WTC11 (cell line): ENCODE data around the gene DAZAP2. TPM values are rescaled to one million over a fixed set of nuclear protein-coding genes. Genes with fewer than 3 reads are reported as not detected.
A peak's percentile ranks its signal among the peaks of the same experiment; 100 is the strongest.

Experiments
- ATAC-seq: fragments of 200-7000 bp; cut with Tn5 transposase; 2 replicates; pipeline ENCODE4 v1.10.0; 2021; ENCODE audit warnings: mild to moderate bottlenecking, moderate library complexity
- CTCF ChIA-PET: fragments of 300-600 bp; sonication (Branson Sonifier 250); formaldehyde crosslinking; loops from one replicate; lab custom pipeline; 2021; ENCODE audit warnings: antibody characterized with exemption; lab: Charles Lee
- POLR2A ChIA-PET: fragments of 350-600 bp; sonication (Branson Sonifier 250); formaldehyde crosslinking; loops from one replicate; lab custom pipeline; 2021; ENCODE audit warnings: antibody characterized with exemption; lab: Charles Lee
- DNase-seq: peaks from one replicate; pipeline ENCODE4 v3.0.0; 2021; ENCODE audit warnings: low spot score
- H3K27ac Mint-ChIP-seq: 2 replicates; pipeline ENCODE4 v1.8.0; 2021; ENCODE audit warnings: mixed read lengths
- H3K27me3 Mint-ChIP-seq: 2 replicates; pipeline ENCODE4 v1.8.0; 2021; ENCODE audit warnings: low read depth, mild to moderate bottlenecking, moderate library complexity, mixed read lengths
- H3K36me3 Mint-ChIP-seq: 2 replicates; pipeline ENCODE4 v1.8.0; 2021; ENCODE audit warnings: mixed read lengths
- H3K4me1 Mint-ChIP-seq: 2 replicates; pipeline ENCODE4 v1.8.0; 2022; ENCODE audit warnings: mixed read lengths
- H3K4me3 Mint-ChIP-seq: 2 replicates; pipeline ENCODE4 v1.8.0; 2021; ENCODE audit warnings: mild to moderate bottlenecking, moderate library complexity, mixed read lengths
- H3K9me3 Mint-ChIP-seq: 2 replicates; pipeline ENCODE4 v1.8.0; 2021; ENCODE audit warnings: mixed read lengths
- ATF1 ChIP-seq: sonication (generic); formaldehyde crosslinking; IDR thresholded peaks from 2 replicates; pipeline ENCODE4 v1.8.1; 2023; ENCODE audit warnings: mild to moderate bottlenecking, moderate library complexity, missing genetic modification reagents
- CBFB ChIP-seq: sonication (generic); formaldehyde crosslinking; IDR thresholded peaks from 2 replicates; pipeline ENCODE4 v1.8.1; 2022; ENCODE audit warnings: mild to moderate bottlenecking, low read depth, missing genetic modification reagents
- CREM ChIP-seq: sonication (generic); formaldehyde crosslinking; IDR thresholded peaks from 2 replicates; pipeline ENCODE4 v1.8.1; 2022; ENCODE audit warnings: mild to moderate bottlenecking, missing genetic modification reagents, moderate library complexity
- FOXK1 ChIP-seq: sonication (generic); formaldehyde crosslinking; IDR thresholded peaks from 2 replicates; pipeline ENCODE4 v1.8.0; 2022; ENCODE audit warnings: mild to moderate bottlenecking, moderate library complexity, missing genetic modification reagents
- FOXP1 ChIP-seq: sonication (generic); formaldehyde crosslinking; IDR thresholded peaks from 2 replicates; pipeline ENCODE4 v1.8.0; 2022; ENCODE audit warnings: missing genetic modification reagents, mild to moderate bottlenecking, moderate library complexity, borderline replicate concordance
- NR1H2 ChIP-seq: sonication (generic); formaldehyde crosslinking; IDR thresholded peaks from 2 replicates; pipeline ENCODE4 v1.9.0; 2021; ENCODE audit warnings: mild to moderate bottlenecking, moderate library complexity, missing genetic modification reagents
- PRRX2 ChIP-seq: fragments of 250-450 bp; sonication (Bioruptor Pico); IDR thresholded peaks from 2 replicates; pipeline ENCODE4 v1.8.0; 2021; ENCODE audit warnings: mild to moderate bottlenecking
- RORB ChIP-seq: fragments of 250-450 bp; sonication (Bioruptor Pico); IDR thresholded peaks from 2 replicates; pipeline ENCODE4 v1.9.0; 2021; ENCODE audit warnings: mild to moderate bottlenecking
- SP1 ChIP-seq: sonication (generic); formaldehyde crosslinking; conservative IDR thresholded peaks from 2 replicates; pipeline ENCODE4 v1.8.1; 2022; ENCODE audit warnings: missing genetic modification reagents
- TEAD1 ChIP-seq: sonication (generic); formaldehyde crosslinking; IDR thresholded peaks from 2 replicates; pipeline ENCODE4 v1.8.0; 2022; ENCODE audit warnings: mild to moderate bottlenecking, missing genetic modification reagents
- ZNF396 ChIP-seq: fragments of 250-450 bp; sonication (Bioruptor Pico); IDR thresholded peaks from 2 replicates; pipeline ENCODE4 v1.8.0; 2021; ENCODE audit warnings: mild to moderate bottlenecking, moderate library complexity, borderline replicate concordance
- total RNA-seq: library from RNA; stranded (reverse); gene quantifications from 3 replicates; pipeline ENCODE4 v1.2.3, GENCODE V29; 2021
- TF ChIP-seq, protein P1 (sequence below): sonication (generic); formaldehyde crosslinking; IDR thresholded peaks from 2 replicates; pipeline ENCODE4 v1.8.0; 2022; ENCODE audit warnings: mild to moderate bottlenecking, missing genetic modification reagents
- TF ChIP-seq, protein P2 (sequence below): sonication (generic); formaldehyde crosslinking; IDR thresholded peaks from 2 replicates; pipeline ENCODE4 v1.8.0; 2022; ENCODE audit warnings: mild to moderate bottlenecking, missing genetic modification reagents
- TF ChIP-seq, protein P3 (sequence below): sonication (generic); formaldehyde crosslinking; IDR thresholded peaks from 2 replicates; pipeline ENCODE4 v1.8.1; 2023; ENCODE audit warnings: mild to moderate bottlenecking, moderate library complexity, missing genetic modification reagents
- TF ChIP-seq, protein P4 (sequence below): sonication (generic); formaldehyde crosslinking; IDR thresholded peaks from 2 replicates; pipeline ENCODE4 v1.8.1; 2022; ENCODE audit warnings: mild to moderate bottlenecking, moderate library complexity, missing genetic modification reagents
- TF ChIP-seq, protein P5 (sequence below): fragments of 250-450 bp; sonication (Bioruptor Pico); IDR thresholded peaks from 2 replicates; pipeline ENCODE4 v1.8.0; 2021; ENCODE audit warnings: mild to moderate bottlenecking
- TF ChIP-seq, protein P6 (sequence below): fragments of 250-450 bp; sonication (Bioruptor Pico); IDR thresholded peaks from 2 replicates; pipeline ENCODE4 v1.9.0; 2021; ENCODE audit warnings: mild to moderate bottlenecking
- TF ChIP-seq, protein P7 (sequence below): fragments of 250-450 bp; sonication (Bioruptor Pico); IDR thresholded peaks from 2 replicates; pipeline ENCODE4 v1.9.0; 2021; ENCODE audit warnings: moderate library complexity, mild to moderate bottlenecking, inconsistent platforms, borderline replicate concordance

The DAZAP2 gene
- total RNA-seq, 1 experiment from 2014 or later = 35.8 TPM

DNA sequence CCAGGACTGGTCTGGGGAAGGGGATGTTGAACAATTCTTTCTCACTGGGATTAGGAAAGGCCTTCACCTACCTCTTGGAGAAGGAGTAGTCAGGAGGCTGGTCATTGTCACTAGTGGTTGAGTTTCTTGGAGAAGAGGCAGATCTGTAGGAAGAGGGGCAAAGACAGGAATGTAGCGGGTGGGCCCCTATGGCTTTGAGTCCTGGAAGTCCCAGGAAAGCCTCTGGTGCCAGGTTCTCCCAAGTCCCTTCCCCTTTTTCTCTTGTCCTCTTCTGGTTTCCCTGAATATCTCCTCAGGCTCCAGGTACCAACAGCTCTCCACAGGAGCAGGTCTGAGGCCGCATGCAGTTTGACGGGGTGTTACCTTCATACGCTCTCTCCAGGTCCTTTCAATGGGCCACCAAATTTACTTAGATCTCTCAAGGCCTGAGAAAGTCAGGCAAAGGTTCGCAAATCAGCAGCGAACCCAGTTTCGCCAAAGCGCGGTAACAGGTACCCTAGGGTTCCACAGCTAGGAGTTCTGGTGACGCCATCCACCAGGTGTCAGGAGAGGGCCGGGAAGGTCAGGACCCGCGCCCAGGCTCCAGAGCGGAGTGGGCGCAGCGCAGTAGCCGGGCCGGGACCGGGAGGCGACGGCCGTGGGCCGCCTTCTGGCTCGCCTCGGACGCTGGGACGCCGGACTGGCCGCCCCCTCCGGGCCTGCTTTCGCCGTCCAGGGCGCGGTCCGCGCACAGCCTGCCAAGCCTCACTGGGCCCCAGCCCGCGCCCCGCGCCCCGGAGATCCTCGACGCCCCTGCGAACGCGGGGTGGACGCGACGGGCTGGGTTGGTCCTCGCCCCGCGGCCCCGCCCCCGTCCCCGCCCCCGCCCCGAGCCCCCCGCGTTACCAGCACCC is 30.8 kb downstream of the DAZAP2 start:
- H3K36me3 Mint-ChIP-seq = no peaks in the 10 kb centered on the region
- H3K27ac Mint-ChIP-seq = peak overlapping the region; percentile 74
- H3K9me3 Mint-ChIP-seq = no peaks in the 10 kb centered on the region
- DNase-seq (peak; percentile 84), ATAC-seq (peak; percentile 91)
- TF ChIP-seq PRRX2 (CRISPR knock-in tag) = 0 out of 2 replicates have a peak, but pooled peaks have one; percentile 27
- TF ChIP-seq TEAD1 (CRISPR knock-in tag) = peak; percentile 54; the same call in 1 of the 2 replicates
- TF ChIP-seq, protein P1, sequence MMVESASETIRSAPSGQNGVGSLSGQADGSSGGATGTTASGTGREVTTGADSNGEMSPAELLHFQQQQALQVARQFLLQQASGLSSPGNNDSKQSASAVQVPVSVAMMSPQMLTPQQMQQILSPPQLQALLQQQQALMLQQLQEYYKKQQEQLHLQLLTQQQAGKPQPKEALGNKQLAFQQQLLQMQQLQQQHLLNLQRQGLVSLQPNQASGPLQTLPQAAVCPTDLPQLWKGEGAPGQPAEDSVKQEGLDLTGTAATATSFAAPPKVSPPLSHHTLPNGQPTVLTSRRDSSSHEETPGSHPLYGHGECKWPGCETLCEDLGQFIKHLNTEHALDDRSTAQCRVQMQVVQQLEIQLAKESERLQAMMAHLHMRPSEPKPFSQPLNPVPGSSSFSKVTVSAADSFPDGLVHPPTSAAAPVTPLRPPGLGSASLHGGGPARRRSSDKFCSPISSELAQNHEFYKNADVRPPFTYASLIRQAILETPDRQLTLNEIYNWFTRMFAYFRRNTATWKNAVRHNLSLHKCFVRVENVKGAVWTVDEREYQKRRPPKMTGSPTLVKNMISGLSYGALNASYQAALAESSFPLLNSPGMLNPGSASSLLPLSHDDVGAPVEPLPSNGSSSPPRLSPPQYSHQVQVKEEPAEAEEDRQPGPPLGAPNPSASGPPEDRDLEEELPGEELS = 0 out of 2 replicates have a peak, but pooled peaks have one; percentile 37
- TF ChIP-seq, protein P2, sequence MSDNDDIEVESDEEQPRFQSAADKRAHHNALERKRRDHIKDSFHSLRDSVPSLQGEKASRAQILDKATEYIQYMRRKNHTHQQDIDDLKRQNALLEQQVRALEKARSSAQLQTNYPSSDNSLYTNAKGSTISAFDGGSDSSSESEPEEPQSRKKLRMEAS (CRISPR knock-in tag) = 0 out of 2 replicates have a peak, but pooled peaks have one; percentile 33
- TF ChIP-seq FOXK1 (CRISPR knock-in tag) = peak; percentile 19; the same call in 1 of the 2 replicates
- no peak for TF ChIP-seq NR1H2 (CRISPR knock-in tag)
- peak; percentile 72 for TF ChIP-seq FOXP1 (CRISPR knock-in tag)
- TF ChIP-seq CREM (CRISPR knock-in tag) = no peak
- TF ChIP-seq, protein P3, sequence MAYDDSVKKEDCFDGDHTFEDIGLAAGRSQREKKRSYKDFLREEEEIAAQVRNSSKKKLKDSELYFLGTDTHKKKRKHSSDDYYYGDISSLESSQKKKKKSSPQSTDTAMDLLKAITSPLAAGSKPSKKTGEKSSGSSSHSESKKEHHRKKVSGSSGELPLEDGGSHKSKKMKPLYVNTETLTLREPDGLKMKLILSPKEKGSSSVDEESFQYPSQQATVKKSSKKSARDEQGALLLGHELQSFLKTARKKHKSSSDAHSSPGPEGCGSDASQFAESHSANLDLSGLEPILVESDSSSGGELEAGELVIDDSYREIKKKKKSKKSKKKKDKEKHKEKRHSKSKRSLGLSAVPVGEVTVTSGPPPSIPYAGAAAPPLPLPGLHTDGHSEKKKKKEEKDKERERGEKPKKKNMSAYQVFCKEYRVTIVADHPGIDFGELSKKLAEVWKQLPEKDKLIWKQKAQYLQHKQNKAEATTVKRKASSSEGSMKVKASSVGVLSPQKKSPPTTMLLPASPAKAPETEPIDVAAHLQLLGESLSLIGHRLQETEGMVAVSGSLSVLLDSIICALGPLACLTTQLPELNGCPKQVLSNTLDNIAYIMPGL (CRISPR knock-in tag) = peak; percentile 86
- TF ChIP-seq, protein P4, sequence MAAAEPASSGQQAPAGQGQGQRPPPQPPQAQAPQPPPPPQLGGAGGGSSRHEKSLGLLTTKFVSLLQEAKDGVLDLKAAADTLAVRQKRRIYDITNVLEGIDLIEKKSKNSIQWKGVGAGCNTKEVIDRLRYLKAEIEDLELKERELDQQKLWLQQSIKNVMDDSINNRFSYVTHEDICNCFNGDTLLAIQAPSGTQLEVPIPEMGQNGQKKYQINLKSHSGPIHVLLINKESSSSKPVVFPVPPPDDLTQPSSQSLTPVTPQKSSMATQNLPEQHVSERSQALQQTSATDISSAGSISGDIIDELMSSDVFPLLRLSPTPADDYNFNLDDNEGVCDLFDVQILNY (CRISPR knock-in tag) = 0 out of 2 replicates have a peak, but pooled peaks have one; percentile 8
- TF ChIP-seq SP1 (CRISPR knock-in tag) = peak; percentile 64
- TF ChIP-seq, protein P5, sequence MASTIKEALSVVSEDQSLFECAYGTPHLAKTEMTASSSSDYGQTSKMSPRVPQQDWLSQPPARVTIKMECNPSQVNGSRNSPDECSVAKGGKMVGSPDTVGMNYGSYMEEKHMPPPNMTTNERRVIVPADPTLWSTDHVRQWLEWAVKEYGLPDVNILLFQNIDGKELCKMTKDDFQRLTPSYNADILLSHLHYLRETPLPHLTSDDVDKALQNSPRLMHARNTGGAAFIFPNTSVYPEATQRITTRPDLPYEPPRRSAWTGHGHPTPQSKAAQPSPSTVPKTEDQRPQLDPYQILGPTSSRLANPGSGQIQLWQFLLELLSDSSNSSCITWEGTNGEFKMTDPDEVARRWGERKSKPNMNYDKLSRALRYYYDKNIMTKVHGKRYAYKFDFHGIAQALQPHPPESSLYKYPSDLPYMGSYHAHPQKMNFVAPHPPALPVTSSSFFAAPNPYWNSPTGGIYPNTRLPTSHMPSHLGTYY = no peak
- TF ChIP-seq CBFB = no peak
- H3K4me3 Mint-ChIP-seq = peak overlapping the region; percentile 68
- H3K27me3 Mint-ChIP-seq = peaks cover 17% of the 10 kb centered on the region
- peaks cover 23% of the 10 kb centered on the region for H3K4me1 Mint-ChIP-seq
- ChIA-PET POLR2A (interaction anchor here (1.0 to 1.2 kb wide), 2 partner anchors 66 to 72 kb away, joined by 4 read pairs; no protein-coding TSS in a partner anchor), CTCF (interaction anchor here (0.7 to 3.2 kb wide), 16 partner anchors 17 to 155 kb away, joined by 3 to 133 read pairs (median 5); partner anchors contain the start of genes DAZAP2, GALNT6 and SLC4A8)

DNA sequence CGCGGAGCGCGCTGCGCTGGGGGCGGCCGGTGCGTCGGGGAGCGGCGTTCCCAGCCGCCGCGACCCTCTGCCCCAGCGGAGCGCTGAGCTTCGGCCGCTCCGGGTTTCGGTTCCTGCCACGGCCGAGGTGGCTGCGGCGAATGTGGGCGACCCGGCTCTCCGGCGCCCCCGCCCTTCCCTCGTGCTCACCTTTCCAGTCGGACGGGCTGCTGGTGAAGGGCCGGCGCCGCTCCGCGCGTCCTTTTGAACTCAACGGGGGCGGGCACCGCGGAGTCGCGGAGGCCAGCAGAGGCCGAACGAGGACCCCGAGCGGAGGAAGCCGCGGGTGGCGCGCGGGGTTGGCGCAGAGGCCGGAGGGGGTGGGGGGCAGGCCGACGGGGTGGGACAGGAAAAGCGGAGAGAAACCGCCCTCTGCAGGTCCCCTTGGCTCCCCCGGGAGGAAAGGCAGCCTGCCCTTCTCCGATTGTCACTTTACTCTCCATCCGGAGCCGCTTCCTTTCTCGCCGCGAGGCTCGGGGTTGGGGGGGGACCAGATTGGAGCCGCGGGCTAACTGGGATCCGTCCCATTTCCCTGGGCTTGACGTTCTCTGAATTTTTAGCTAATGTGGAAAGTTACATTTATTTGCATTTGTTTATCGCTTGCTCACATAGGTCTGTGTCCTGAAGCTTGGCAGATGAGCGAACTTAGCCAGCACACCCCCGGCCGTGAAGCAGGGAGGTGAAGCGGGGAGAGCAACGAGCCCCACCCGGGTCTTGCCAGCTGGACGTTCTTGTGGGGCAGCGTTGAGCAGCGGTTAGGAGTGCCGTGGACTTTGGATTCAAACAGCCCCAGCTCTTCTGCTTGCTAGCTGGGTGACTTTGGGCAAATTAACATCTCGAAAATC is 31.7 kb downstream of the DAZAP2 start, which contains the start of gene SMAGP:
TSS of gene SMAGP (minus strand) at position 349 of the 884 bp plus-strand sequence. CDS start 1,137 bp downstream, outside the sequence.
- H3K27ac Mint-ChIP-seq = peak within 1 kb of the TSS; percentile 74
- CTCF ChIA-PET = interaction anchor here (0.9 to 3.2 kb wide), 14 partner anchors 18 to 283 kb away, joined by 3 to 133 read pairs (median 5); partner anchors contain the start of genes GALNT6 and SLC4A8
- H3K4me1 Mint-ChIP-seq = peaks cover 23% of the 10 kb centered on the region
- ATAC-seq = peak; percentile 66
- no peaks in the 10 kb centered on the region for H3K9me3 Mint-ChIP-seq
- POLR2A ChIA-PET = interaction anchor here (0.9 to 1.6 kb wide), 5 partner anchors 32 to 71 kb away, joined by 3 to 4 read pairs (median 4); partner anchors contain the start of gene DAZAP2
- H3K4me3 Mint-ChIP-seq = peak within 1 kb of the TSS; percentile 94
- peak; percentile 84 for DNase-seq
- no peaks in the 10 kb centered on the region for H3K36me3 Mint-ChIP-seq
- peaks cover 17% of the 10 kb centered on the region for H3K27me3 Mint-ChIP-seq
- TF ChIP-seq ZNF396 (CRISPR knock-in tag) (no peak), ATF1 (CRISPR knock-in tag) (no peak), RORB (no peak), FOXP1 (CRISPR knock-in tag) (no peak)
- TF ChIP-seq, protein P6, sequence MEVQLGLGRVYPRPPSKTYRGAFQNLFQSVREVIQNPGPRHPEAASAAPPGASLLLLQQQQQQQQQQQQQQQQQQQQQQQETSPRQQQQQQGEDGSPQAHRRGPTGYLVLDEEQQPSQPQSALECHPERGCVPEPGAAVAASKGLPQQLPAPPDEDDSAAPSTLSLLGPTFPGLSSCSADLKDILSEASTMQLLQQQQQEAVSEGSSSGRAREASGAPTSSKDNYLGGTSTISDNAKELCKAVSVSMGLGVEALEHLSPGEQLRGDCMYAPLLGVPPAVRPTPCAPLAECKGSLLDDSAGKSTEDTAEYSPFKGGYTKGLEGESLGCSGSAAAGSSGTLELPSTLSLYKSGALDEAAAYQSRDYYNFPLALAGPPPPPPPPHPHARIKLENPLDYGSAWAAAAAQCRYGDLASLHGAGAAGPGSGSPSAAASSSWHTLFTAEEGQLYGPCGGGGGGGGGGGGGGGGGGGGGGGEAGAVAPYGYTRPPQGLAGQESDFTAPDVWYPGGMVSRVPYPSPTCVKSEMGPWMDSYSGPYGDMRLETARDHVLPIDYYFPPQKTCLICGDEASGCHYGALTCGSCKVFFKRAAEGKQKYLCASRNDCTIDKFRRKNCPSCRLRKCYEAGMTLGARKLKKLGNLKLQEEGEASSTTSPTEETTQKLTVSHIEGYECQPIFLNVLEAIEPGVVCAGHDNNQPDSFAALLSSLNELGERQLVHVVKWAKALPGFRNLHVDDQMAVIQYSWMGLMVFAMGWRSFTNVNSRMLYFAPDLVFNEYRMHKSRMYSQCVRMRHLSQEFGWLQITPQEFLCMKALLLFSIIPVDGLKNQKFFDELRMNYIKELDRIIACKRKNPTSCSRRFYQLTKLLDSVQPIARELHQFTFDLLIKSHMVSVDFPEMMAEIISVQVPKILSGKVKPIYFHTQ (CRISPR knock-in tag) = no peak
- TF ChIP-seq, protein P7, sequence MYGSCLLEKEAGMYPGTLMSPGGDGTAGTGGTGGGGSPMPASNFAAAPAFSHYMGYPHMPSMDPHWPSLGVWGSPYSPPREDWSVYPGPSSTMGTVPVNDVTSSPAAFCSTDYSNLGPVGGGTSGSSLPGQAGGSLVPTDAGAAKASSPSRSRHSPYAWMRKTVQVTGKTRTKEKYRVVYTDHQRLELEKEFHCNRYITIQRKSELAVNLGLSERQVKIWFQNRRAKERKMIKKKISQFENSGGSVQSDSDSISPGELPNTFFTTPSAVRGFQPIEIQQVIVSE (CRISPR knock-in tag) = no peak
